Measurements from ENCODE around the gene BMP8B. TPM values are rescaled to one million over a fixed set of nuclear protein-coding genes. Genes with fewer than 3 reads are reported as not detected.
A peak's percentile ranks its signal among the peaks of the same experiment; 100 is the strongest.
"Not testable (repeated sequence)": the region's sequence is repeated elsewhere in the genome, so short reads cannot be mapped to it uniquely, and the experiment has no call there.

The BMP8B gene
- total RNA-seq, 1 donor from 2014 or later, result 0.60 TPM

DNA sequence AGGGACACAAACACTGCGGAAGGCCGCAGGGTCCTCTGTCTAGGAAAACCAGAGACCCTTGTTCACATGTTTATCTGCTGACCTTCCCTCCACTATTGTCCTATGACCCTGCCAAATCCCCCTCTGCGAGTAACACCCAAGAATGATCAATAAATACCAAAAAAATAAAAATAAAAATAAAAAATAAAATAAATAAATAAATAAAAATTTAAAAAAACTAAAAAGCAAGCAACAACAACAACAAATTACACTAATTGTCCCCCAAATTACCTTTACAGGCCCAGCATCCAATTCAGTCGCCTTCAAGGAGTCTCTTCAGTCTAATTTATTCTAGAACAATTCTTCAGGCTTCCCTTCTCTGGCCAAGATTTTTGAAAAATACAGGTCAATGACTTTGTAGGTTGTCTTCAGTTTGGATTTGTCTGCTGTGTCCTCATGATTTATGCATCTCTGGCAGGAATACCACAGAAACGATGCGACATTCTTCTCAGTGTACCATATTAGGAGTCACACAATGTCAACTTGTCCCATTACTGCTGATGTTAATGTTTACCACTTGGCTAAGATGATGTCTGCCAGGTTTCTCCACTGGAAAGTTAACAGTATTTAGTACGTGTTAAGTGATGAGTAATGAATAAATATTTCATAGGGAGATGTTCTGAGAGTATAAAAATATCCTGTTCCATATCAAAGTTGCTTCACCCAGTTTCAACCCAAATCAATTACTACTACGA lies 20.3 kb upstream of the BMP8B start:
- no peak for ATAC-seq

DNA sequence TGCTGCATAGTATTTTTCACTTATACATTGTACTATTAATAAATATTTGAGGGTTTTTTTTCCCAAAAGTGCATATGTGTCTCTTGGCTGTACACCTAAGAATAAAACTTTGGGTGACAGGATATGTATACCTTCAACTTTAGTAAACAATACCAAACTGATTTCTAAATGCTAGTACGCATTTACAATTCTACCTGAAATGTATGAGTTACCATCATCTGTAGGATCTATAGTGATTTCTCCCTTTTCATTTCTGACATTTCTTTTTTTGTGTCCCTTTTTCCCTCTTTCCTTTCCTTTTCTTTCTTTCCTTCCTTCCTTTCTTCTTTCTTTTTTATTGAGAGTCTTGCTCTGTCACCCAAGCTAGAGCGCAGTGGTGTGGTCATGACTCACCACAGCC lies 16.7 kb upstream of the BMP8B start:
- ATAC-seq, result no peak

DNA sequence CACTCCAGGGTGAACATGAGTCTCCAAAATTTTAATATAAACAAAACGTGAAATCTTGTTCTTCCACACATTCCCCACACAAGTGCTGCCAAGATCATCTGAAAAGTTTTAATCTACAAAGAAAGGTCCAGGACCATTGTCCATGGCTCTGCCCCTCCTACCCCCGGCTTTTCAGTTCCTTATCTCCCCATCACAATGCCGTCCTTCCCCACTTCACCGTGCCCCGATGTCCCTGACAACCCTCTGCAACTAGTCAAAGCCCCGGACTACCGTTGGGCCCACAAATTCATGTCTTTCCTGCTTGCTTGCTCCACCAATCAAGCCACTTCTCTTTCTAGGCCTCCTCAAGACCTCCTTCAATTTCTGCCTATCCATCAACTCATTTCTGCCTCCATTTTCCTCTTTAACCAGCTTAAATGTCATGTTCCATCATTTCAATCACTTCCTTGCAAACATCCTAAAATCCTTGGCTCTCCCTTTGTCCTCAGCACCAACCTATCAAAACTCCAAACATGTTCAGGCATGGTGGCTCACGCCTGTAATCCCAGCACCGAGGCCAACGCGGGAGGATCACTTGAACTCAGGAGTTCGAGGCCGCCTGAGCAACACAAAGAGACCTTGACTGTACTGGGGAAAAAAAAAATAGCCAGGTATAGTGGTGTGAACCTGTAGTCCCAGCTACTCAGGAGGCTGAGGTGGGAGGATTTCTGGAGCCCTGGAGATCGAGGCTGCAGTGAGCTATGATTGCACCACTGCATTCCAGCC lies 14.0 kb upstream of the BMP8B start:
- no peak for ATAC-seq

DNA sequence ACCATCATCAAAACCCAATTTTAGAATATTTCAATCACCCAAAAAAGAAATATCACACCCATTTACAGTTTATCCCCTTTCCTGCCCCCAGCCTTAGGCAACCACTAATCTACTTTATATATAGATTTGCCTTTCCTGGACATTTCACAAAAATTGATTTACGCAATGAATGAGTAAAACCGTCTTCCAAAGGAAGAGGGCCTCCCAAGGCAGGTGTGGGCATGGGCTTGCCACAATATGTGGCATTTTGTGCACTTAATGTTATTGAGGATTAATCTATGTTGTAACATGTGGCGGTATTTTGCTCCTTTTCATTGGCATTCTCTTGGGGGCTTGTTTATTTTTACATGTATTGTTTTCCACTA lies 11.8 kb upstream of the BMP8B start:
- ATAC-seq, result no peak

DNA sequence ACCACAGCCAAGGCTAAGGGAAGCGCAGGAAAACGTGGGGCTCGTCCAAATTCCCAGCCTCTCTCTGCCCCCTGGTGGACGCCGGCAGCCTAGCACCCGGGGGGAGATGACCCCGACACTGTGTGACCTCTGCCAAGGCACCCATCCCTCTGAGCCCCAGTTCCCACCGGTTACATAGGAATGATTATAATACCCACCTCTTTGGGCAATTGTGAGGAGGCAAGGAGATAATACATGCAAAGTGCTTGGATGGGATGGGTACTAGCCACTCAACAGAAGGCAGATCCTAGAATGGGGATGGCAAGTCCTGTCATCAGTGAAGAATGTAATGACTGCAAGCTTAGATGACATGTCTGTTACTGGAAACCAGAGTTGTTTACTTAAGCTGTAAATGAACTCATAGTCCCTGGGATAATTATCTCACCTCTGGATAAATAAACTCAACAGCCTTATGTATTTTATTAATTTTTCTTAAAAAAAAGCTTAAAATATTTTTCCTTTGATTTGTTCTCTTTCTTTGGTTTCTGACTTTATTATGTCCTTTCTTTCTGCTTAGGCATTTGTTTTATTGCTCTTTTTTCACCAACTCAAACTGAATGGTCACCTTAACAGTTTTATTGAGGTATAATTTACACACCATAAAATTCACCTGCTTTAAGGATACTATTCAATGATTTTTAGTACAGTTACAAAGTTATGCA lies 11.3 kb upstream of the BMP8B start:
- peak; percentile 79 for ATAC-seq

DNA sequence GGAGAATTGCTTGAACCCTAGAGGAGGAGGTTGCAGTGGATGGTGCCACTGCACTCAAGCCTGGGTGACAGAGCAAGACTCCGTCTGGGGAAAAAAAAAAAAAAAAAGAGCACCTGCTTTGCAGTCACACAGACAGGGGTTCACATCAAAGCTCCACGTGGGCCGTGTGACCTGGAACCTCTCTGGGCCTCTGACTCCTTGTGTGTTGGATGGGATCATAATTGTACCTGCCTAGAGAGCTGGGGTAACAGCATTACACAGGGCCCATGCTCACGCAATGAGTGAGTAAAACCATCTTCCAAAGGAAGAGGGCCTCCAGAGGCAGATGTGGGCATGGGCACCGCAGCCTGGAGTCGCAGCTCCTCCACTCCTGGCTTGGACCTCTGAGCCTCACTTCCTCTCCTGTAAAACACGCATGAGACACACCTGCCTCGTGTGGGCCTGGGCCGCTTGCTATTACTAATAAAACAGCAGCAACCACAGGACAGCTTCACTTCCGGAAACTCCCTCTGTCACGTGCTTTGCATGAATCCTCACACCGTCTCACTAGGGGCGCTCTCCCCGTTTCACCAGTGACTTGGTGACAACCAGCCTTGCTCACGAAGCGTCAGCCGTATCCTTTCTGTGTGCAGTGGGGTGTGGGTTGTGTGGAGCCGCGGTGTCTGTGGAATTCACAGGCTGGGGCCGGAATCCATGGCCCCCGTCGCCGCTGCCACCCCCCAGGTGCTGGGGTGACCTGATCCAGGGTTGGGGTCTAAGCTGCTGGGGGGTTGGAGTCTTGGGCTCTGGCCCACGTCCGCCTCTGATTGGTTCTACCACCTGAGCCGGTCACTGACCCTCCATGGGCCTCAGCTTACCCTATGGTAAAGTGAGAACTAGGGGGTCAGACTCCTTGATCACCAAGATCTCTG lies 10.4 kb upstream of the BMP8B start:
- ATAC-seq, result peak; percentile 88

DNA sequence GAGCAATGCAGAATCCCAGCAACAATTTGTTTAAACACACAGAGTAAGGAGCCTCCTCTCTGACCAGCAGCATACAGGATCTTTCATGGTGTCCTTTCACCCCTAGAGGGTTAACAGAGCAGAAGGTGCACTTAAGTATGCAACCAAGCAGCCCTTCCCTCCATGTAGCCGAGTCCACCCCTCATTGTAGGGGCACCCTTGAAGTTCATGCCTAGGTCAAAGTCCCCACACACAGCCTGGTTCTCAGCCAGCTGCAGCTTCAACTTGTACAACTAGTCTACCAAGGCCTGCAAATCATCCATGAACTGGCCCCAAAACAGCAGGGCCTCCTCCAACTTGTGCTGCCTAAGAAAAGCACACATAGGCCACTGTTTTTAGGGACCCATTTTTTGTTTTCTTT lies 7.0 kb upstream of the BMP8B start:
- no peak for ATAC-seq

DNA sequence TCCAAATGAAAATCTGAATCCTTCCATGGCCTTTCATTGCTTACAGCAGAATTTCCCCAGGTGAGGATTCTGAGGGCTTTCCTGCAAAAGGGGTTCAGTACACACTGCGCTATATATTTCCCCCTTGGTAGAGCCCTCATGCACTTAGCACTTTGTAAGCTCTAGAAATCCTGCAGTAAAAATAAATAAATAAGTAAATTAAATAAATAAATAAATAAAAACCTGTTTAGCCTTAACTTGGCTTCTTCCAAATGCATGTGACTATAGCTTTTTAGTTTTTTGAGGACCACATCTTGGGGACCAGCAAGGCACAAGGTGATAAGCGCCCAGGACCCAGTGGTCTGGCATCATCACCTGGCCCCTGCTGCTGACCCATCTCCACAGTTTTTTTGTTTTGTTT lies 3.2 kb upstream of the BMP8B start:
- ATAC-seq, result no peak

DNA sequence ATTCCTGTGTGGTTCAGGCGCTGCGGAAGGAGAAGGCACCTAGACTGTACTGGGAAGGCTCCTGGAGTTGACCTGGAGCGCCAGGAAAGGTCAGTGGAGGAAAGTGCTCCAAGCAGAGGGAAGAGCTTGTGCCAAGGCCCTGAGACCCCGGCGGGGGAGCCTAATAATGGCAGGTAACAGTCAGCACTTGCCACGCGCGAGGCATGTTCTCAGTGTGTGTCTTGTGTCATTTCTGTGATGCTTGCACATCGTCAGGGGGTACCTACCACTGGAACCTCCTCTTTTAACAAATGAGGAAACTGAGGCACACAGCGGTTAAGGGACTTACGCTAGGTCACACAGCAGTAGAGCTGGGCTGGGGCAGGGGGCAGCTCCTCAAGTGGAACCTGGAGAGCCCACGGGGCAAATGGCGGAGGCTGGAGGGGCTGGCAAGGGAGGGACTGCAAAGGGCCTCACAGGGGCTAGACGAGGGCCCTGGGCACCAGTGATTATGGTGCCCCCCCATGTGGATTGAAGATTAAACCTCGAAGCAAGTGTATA lies 976 bp upstream of the BMP8B start:
- no peak for ATAC-seq

DNA sequence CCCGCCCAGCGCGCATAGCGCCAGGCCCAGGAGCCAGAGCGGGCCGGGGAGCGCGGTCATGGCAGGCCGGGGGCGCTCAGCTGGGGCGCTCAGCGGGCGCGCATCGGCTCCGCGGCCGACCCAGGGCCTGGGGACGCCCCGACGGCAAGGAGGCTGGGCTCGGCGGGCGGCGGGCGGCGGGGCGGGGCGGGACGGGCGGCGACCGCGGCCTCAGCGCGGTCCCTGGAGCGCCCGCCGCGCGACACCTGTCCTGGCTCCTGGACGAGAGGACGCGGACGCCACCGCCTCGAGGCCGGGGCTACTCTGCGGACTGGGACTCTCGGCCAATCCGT lies 273 bp downstream of the BMP8B start:
- ATAC-seq, result no peak

DNA sequence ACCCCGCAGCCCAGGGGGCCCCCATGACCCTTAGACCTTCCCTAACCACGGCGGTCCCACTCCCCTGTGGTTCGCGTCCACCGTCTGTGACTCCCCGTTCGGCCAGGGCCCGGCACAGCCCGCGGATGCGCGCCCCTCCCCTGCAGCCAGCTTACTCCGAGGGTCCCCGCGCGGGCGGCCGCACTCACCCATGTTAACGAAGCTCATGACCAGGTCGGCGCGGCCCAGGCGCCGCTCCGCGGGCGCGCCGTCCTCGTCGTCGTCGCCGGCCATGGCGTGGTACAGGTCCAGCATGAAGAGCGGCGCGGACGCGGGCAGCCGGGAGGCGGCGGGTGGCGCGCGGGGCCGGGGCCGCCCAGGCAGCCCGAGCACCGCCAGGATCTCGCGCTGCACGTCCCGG lies 701 bp downstream of the BMP8B start:
- ATAC-seq, result not testable (repeated sequence)

DNA sequence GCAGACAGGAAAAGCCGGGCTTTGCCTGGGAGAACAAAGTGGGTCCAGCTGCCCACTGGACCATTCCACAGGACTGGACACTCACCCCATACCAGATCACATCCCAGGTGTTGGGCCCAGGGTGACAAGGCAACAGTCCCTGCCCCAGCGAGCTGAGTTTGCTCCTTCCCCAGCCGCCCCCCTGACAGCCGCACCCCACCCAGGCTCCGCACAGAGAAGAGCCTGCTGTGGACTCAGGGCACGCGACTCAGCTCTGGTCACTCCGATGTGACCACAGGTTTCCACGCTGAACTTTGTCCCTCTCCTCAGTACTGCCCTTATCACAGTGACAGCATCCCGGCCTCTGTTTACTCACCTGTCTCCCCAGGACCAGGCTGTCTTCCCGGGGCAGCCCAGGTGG lies 1.2 kb downstream of the BMP8B start:
- ATAC-seq, result no peak

DNA sequence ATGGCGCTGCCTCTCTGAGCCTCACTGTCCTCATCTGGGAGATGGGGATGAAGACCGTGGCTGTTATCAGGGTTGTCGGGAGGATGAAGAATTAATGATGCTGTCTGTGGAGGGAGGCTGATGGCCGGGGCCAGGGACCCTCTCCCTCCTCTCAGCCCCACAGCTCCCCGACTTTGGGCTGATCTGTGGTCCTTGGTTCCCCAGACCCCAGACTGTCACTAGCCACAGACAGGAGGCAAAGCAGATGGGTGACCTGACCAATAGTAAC lies 1.6 kb downstream of the BMP8B start:
- not testable (repeated sequence) for ATAC-seq

DNA sequence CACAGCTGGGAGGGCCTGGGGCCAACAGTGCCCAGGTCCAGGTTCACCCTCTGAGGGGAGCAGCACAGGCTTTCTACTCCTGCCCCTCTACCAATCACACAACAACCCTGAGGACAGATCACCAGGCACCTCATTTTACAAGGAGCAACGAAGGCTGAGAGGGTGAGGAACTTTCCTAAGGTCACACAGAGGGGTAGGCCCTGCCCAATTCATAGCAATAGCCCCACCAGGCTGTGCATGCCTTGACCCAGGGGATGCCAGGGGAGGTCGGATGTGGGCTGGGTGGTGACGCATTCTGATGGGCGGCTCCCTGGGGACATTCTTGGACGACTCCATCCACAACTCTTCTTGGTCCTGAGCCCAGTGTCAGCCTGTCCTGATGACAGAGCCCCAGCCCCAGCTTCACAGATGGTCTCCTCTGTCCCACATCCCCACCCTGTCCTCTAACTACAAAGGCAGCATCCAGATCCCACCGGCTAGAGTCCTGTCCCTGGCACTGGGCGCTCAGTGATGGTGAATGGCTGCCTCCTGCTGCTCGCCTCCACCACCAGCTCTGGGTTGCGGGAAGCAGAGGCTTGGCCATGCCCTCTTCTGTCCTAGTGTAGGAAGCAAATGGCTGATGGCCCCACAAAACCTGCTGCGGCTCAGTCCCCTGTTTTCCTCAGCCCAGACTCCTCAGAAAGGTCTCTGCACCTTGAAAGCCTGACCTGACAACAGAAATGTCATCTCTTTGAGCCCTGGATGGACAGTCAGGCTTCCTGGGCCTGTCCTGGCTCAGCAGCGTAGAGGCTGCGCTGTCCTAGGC lies 2.2 kb downstream of the BMP8B start:
- not testable (repeated sequence) for ATAC-seq

DNA sequence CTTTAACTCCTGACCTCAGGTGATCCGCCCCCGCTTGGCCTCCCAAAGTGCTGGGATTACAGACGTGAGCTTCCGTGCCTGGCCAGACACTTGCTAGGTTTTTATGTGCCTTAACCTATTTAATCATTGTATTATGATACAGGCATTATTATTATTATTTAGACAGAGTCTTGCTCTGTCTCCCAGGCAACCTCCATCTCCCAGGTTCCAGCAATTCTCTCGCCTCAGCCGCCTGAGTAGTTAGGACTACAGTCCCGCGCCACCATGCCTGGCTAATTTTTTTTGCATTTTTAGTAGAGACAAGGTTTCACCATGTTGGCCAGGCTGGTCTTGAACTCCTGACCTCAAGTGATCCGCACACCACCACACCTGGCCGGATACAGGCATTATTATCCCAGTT lies 6.0 kb downstream of the BMP8B start:
- ATAC-seq, result not testable (repeated sequence)

DNA sequence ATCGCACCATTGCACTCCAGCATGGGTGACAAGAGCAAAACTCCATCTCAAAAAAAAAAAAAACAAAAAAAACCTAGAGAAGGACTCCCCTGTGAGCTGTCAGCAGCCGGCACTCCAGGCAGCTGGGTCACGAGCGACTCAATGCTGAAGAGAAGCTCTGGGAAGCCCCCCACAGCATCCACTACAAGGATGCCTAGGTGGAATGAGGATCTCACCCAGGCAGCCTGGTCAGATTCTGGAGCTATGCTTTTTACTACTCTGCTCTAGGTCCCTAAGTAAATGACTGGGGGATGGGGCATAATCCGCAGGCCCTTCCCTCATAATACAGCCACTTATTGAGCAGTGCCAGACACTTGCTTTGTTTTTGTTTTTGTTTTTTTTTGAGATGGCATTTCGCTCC lies 6.6 kb downstream of the BMP8B start:
- no peak for ATAC-seq

DNA sequence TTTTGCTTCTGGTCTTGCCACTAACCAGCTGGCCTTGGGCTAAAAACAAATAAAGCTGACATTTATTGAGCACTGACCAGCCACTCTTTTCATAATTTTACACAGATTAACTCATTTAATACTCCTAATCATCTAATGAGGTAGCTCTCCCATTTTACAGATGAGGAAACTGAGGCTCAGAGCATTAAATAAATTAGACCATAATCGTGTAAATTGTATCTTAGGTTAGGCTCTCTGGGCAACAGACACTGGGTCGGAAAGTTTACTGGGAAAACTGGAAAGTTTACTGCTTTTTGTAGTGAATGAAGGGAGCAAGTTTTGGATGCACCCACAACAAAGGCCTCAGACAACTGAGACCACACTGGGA lies 7.3 kb downstream of the BMP8B start:
- ATAC-seq, result no peak

DNA sequence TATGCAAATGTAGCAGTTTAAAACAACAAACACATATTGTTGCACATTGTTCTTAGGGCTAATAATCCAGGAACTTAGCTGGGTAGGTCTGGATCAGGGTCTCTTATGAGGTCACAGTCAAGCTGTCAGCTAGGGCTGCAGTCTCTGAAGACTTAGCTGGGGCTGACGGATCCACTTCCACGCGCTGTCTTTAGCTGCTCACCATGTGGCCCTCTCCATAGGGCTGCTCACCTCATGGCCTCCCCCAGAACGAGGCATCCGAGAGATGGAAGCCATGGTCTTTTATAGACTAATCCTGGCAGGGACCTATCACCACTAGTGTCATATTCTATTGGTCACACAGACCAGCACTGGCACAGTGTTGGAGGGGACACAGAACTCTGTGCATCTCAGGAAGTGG lies 8.8 kb downstream of the BMP8B start:
- no peak for ATAC-seq

DNA sequence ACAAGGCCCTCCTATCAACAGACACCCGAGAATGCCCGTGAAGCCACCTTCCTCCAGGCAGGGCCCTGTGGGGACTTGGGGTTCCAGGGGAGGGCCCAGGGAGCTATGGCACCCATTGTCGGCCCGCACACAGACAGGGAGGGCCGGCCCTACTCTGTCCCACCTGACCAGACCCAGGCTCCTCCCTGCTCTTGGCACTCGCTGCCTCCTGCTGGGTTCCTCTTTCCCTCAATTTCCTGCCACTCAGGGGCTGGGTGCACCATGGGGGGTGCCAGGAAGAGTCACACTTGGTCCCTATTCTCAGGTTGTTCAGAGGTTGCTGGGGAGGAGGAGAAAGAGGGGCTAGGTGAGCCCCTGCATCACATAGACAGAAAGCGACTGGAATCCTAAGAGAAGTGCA lies 9.5 kb downstream of the BMP8B start:
- no peak for ATAC-seq

DNA sequence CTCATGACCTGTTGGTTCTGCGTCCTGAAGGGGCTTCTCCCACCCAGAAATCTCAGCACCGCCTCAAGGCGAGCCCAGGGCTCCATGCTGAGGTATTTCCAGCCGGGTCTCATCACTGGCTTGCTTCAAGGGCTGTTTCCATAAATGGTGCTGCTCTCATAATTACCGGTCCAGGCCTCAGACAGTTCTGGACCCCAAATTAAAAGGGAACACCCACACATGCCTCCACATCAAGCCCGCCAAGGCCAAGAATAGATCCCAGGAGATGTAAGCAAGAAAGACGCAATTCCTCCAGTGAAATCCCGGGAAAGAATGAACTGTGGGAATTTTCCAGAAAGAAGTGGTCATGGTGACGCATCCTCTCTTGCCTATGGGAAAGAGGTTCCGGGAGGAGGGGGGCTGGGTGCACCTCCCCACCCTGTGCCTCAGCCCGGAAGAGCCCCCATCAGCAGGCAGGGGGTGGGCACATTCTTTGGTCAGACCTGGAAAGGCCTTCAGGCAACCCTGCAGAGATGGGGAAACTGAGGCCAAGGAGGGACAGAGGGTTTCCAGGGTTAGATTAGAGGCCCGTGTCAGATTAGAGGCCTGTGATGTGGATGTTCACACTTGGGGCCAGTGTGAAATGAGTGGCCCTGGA lies 10.1 kb downstream of the BMP8B start:
- not testable (repeated sequence) for ATAC-seq

DNA sequence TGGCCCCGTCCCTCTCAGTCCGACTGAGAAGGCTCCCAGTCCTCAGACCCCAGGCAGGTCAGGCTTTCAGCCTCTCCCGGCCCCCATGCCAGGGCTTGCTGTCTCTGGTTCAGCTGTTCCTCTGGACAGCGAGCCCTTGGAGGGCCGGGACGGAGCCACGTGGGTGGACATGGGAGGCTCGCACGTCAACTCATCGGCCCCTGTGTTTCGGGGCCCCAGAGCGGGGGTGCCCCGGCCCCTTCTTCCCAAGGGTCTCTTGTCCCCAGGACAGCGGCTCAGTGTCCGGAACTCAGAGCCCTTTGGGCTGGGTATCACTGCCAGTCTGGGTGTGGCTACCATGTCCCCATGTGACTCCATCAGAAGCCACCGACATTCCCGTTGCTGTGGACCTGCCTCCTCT lies 10.8 kb downstream of the BMP8B start:
- ATAC-seq, result not testable (repeated sequence)

DNA sequence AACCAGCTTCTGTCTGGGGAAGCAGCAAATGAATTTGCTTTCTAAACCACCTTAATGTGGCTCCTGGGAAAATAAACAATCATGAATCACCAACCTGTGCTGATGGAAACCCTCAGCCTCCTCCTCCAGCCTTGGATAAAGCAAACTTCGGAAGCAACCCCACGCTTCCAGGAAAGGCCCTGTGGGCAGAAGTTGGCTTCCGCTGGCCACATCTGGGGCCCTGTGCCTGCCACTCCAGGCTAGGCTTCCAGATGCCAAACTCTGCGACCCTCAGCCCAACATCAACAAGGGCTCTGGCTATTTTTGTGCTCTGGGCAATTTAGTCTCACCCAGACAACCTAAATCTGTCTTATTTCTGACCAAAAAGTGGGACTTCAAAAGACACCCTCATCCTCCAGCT lies 11.4 kb downstream of the BMP8B start:
- ATAC-seq, result no peak

All from esophagus mucosa (tissue), 1 donor.